HepG2 (cell line): ENCODE data around the gene RRAD.

Experiments
- IRX3 ChIP-seq: sonication (generic); formaldehyde crosslinking; IDR thresholded peaks from 2 replicates; pipeline ENCODE4 v1.8.1; 2023; ENCODE audit warnings: mild to moderate bottlenecking, low read depth, missing genetic modification reagents, borderline replicate concordance
- KDM1A ChIP-seq: IDR thresholded peaks from 2 replicates; pipeline ENCODE4 v1.6.1; 2016; ENCODE audit warnings: missing compliant biosample characterization
- NR2F2 ChIP-seq: IDR thresholded peaks from 2 replicates; pipeline ENCODE4 v1.6.1; 2012; ENCODE audit warnings: low read depth, inconsistent platforms, borderline replicate concordance
- REST ChIP-seq, 2 experiments: IDR thresholded peaks; 2 replicates each; pipeline ENCODE4 v1.6.1; 2011 to 2012; ENCODE audit warnings: low read length in 2 of 2, borderline replicate concordance in 1 of 2, low read depth in 1 of 2, mild to moderate bottlenecking in 1 of 2, moderate library complexity in 1 of 2
- ZNF558 ChIP-seq: sonication (generic); formaldehyde crosslinking; IDR thresholded peaks from 2 replicates; pipeline ENCODE4 v1.9.0; 2022; ENCODE audit warnings: mild to moderate bottlenecking, missing genetic modification reagents, borderline replicate concordance

GRCh38 chr16:66903544-66904427, 21.5 kb downstream of the RRAD start:
- TF ChIP-seq ZNF558 (CRISPR knock-in tag) (no peak), NR2F2 (no peak), IRX3 (CRISPR knock-in tag) (no peak), KDM1A (no peak), REST (IDR thresholded peaks at IDR 0.05; ENCODE audit: borderline replicate concordance in 1 of 2, low read depth in 1 of 2, low read length in 2 of 2) (no peak)
